Activated CD8-positive, alpha-beta T cell treated with anti-CD3 and anti-CD28 coated beads for 36 hours (primary cell): Measurements from ENCODE around the gene MAP6D1. TPM values are rescaled to one million over a fixed set of nuclear protein-coding genes. Genes with fewer than 3 reads are reported as not detected.
"Not testable (repeated sequence)": the region's sequence is repeated elsewhere in the genome, so short reads cannot be mapped to it uniquely, and the experiment has no call there.

Source experiments
- ATAC-seq: fragments of 200-7000 bp; cut with Tn5 transposase; one replicate; pipeline ENCODE4 v1.10.0; 2021; ENCODE audit warnings: mild to moderate bottlenecking, moderate library complexity
- CTCF ChIA-PET: fragments of 350-600 bp; sonication (Branson Sonifier 250); formaldehyde crosslinking; loops from one replicate; lab custom pipeline; 2021; ENCODE audit warnings: antibody characterized with exemption; lab: Charles Lee
- POLR2A ChIA-PET: fragments of 350-600 bp; sonication (Branson Sonifier 250); formaldehyde crosslinking; loops from one replicate; lab custom pipeline; 2021; ENCODE audit warnings: antibody characterized with exemption; lab: Charles Lee
- DNase-seq: peaks from one replicate; pipeline ENCODE4 v3.0.0-alpha.2; 2020
- H3K27ac Mint-ChIP-seq: one replicate; pipeline ENCODE4 v1.8.0; 2021; ENCODE audit warnings: mild to moderate bottlenecking, mixed read lengths
- H3K27me3 Mint-ChIP-seq: one replicate; pipeline ENCODE4 v1.8.0; 2021; ENCODE audit warnings: mixed read lengths
- H3K36me3 Mint-ChIP-seq: one replicate; pipeline ENCODE4 v1.8.0; 2021; ENCODE audit warnings: low read depth, mixed read lengths
- H3K4me1 Mint-ChIP-seq: one replicate; pipeline ENCODE4 v1.8.0; 2021; ENCODE audit warnings: low read depth, mixed read lengths
- H3K4me3 Mint-ChIP-seq: one replicate; pipeline ENCODE4 v1.8.0; 2021; ENCODE audit warnings: mild to moderate bottlenecking, moderate library complexity, mixed read lengths
- H3K9me3 Mint-ChIP-seq: one replicate; pipeline ENCODE4 v1.8.0; 2021; ENCODE audit warnings: mixed read lengths
- CTCF ChIP-seq: fragments of 200-600 bp; IDR thresholded peaks from one replicate; pipeline ENCODE4 v1.8.0; 2022; ENCODE audit warnings: antibody characterized with exemption, mild to moderate bottlenecking
- intact Hi-C: fragments of 100-400 bp; cut with micrococcal nuclease; formaldehyde crosslinking; loops from one replicate; pipeline ENCODE4 v1.10.0; 2022
- total RNA-seq, 2 experiments: library from RNA; stranded (reverse); gene quantifications; one replicate each; pipeline ENCODE4 v1.2.3, GENCODE V29; 2021

MAP6D1 gene
- total RNA-seq, 2 experiments from 2014 or later = 3.8 to 4.3 TPM

DNA sequence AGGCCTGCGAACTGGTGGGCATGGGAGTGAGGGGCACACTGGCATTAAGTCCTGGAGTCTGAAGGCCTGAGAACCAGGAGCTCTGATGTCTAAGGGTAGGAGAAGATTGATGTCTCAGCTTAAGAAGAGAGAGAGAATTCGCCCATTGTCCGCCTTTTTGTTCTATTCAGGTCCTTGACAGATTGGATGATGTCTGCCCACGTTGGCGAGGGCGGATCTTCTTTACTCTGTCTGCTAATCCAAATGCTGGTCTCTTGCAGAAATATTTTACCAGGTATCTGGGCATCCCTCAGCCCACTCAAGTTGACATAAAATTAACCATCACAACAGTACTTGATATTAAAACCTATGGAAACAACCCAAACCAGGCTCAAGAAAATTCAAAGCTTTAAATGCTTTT, 44.1 kb downstream of the MAP6D1 start:
- Mint-ChIP-seq H3K4me3 (no peak overlapping the region), H3K27ac (no peak overlapping the region), H3K36me3 (peaks cover 67% of the 10 kb centered on the region), H3K4me1 (peaks cover 2% of the 10 kb centered on the region), H3K27me3 (no peaks in the 10 kb centered on the region), H3K9me3 (no peaks in the 10 kb centered on the region)
- CTCF ChIA-PET = interaction anchor here (0.8 kb wide), 1 partner anchor 21 kb away, joined by 3 read pairs; no protein-coding TSS in a partner anchor
- no peak for TF ChIP-seq CTCF
- intact Hi-C loops = no loop called here
- POLR2A ChIA-PET = interaction anchor here (1.1 kb wide), 1 partner anchor 103 kb away, joined by 3 read pairs; the partner anchor contains the start of gene PARL
- DNase-seq (no peak), ATAC-seq (no peak)

- peaks cover 2% of the 10 kb centered on the region for H3K4me1 Mint-ChIP-seq
- no peaks in the 10 kb centered on the region for H3K9me3 Mint-ChIP-seq
- peaks cover 65% of the 10 kb centered on the region for H3K36me3 Mint-ChIP-seq
- ChIA-PET CTCF (interaction anchor here (1.0 to 1.5 kb wide), 2 partner anchors 13 to 105 kb away, joined by 3 to 6 read pairs; partner anchors contain the start of gene PARL), POLR2A (no interaction called here)
- no peak for TF ChIP-seq CTCF
- no peak for DNase-seq
- H3K4me3 Mint-ChIP-seq = no peak overlapping the region
- intact Hi-C loops = no loop called here
- H3K27ac Mint-ChIP-seq = no peak overlapping the region
- H3K27me3 Mint-ChIP-seq = no peaks in the 10 kb centered on the region
- ATAC-seq = no peak
Measured at GRCh38 chr3:183779896-183780465, 45.4 kb downstream of the MAP6D1 start.

GRCh38 chr3:183777016-183777618, 48.3 kb downstream of the MAP6D1 start:
- no peaks in the 10 kb centered on the region for H3K27me3 Mint-ChIP-seq
- H3K27ac Mint-ChIP-seq = no peak overlapping the region
- DNase-seq (no peak), ATAC-seq (no peak)
- H3K9me3 Mint-ChIP-seq = no peaks in the 10 kb centered on the region
- intact Hi-C loops = no loop called here
- no peak overlapping the region for H3K4me3 Mint-ChIP-seq
- POLR2A ChIA-PET = no interaction called here
- H3K36me3 Mint-ChIP-seq = peaks cover 64% of the 10 kb centered on the region
- no peaks in the 10 kb centered on the region for H3K4me1 Mint-ChIP-seq
- no peak for TF ChIP-seq CTCF
- CTCF ChIA-PET = no interaction called here

DNA sequence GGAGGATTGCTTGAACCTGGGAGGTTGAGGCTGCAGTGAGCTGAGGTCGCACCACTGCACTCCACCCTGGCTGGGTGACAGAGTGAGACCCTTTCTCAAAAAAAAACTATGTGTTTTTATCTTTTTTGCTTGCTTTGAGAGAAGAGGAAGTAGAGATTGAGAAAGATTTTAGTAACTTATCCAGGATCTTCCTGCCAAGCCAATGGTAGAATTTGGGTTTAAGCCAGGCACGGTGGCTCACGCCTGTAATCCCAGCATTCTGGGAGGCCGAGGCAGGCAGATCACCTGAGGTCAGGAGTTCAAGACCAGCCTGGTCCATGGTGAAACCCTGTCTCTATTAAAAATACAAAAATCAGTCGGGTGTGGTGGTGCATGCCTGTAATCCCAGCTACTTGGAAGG, 48.9 kb downstream of the MAP6D1 start:
- DNase-seq, H3K4me1 Mint-ChIP-seq, intact Hi-C loops, H3K27ac Mint-ChIP-seq, H3K9me3 Mint-ChIP-seq, ATAC-seq, H3K4me3 Mint-ChIP-seq, H3K27me3 Mint-ChIP-seq: not testable (repeated sequence)
- ChIA-PET POLR2A (interaction anchor here (1.5 kb wide), 1 partner anchor 37 kb away, joined by 4 read pairs; no protein-coding TSS in a partner anchor), CTCF (interaction anchor here (1.2 to 1.7 kb wide), 2 partner anchors 9 to 11 kb away, joined by 3 to 7 read pairs; no protein-coding TSS in a partner anchor)
- peaks cover 60% of the 10 kb centered on the region for H3K36me3 Mint-ChIP-seq

DNA sequence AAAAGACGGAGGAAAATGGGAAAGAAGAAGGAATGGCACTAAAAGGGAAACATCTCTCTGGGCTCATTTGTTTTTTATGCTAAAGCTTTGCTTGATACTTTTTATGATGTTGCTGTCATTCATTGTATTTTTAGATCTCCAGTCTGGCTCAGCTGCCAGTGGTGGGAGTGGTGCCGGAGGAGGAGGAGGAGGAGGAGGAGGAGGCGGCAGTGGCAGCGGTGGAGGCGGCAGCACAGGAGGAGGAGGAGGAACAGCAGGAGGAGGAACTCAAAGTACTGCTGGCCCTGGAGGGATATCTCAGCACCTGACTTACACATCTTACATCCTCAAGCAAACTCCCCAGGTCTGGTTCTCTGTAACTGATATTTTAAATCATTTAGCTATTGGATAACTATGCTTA, 49.6 kb downstream of the MAP6D1 start:
- no peak for TF ChIP-seq CTCF
- CTCF ChIA-PET = interaction anchor here (1.2 to 1.7 kb wide), 2 partner anchors 8 to 11 kb away, joined by 3 to 7 read pairs; no protein-coding TSS in a partner anchor
- intact Hi-C loops = no loop called here
- Mint-ChIP-seq H3K27ac (no peak overlapping the region), H3K4me1 (no peaks in the 10 kb centered on the region), H3K9me3 (no peaks in the 10 kb centered on the region), H3K36me3 (peaks cover 60% of the 10 kb centered on the region), H3K27me3 (no peaks in the 10 kb centered on the region), H3K4me3 (no peak overlapping the region)
- POLR2A ChIA-PET = interaction anchor here (1.5 kb wide), 1 partner anchor 37 kb away, joined by 4 read pairs; no protein-coding TSS in a partner anchor
- DNase-seq = no peak
- ATAC-seq = no peak
